ENCODE measurements around the gene NDUFS6.
"Not testable (repeated sequence)": the region's sequence is repeated elsewhere in the genome, so short reads cannot be mapped to it uniquely, and the experiment has no call there.

NDUFS6 gene

DNA sequence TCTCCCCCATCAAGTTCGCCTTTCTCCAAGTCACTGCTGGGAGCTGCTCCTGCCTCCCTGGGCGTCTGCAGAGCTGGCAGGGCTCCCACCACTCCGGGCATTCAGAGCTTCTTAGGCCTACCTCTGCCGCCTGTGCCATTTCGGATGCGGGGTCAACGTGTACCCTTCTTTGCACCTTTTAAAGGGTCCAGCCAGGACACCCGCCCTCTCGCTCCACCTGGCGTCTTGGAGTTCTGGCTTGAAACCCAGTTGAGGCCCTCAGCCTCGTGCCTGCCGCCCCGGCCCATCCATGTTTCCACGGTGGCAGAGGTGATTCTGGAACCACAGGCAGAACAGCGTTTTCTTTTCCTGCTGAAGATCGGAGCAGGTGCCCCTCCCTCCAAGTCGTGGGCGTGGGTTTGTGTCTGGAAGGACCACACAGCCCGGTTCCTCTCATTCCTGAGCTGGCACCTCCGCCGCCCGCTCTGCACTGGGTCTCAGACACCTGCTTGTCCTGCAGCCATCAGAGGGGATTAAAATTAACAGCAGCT, 32.9 kb downstream of the NDUFS6 start:
- no peak for DNase-seq (ENCODE audit: low read depth)

DNA sequence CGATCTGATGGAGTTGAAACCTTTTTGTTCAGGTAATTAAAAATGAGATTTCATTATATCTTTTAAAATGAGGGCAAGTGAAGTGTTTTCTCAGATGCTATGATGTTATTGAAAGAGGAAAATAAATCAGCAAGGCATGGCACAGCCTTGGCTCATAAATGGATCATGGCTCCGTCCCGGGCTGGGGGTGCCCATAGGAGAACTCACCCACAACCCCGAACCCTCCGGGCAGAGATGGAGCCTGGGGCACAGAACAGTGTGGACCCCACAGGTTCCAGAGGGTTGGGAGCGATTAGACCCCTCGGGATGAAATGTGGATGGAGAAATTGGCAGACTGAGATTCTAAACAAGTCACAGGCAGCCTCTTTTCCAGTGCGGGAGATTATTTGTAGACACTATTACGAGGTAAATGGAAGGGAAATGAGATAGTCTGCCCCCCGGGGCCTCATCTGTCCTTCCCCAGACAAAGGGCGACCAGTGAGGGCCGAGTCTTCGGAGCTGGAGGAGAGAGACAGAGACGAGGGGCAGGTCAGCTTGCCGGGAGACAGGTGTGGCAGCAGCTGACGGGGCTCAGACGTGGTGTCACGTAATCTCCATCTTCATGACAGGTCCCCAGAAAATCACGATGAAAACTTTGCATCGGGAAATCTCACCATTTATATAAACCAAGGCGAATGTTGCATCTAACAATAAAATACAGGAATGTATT, 33.7 kb downstream of the NDUFS6 start:
- DNase-seq (ENCODE audit: low read depth): no peak

DNA sequence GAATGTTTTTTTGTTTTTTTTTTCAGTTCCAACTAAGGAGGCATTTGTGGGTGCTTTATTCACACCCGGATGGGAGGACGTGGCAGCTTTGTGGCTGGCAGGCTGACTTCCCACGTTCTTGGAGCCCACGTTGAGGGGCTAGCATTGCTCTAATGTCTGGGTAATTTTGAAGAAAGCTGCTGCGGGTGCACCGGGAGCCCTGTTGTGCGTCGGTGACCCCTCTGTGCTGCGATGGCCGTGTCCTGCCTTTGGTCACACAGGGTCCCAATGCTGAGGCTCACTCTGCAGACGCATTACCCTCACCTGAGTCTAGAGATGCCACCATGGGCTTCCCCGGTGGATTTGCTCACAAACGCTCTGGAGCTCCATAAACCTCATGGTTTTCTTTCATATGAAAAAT, 34.2 kb downstream of the NDUFS6 start:
- no peak for DNase-seq (ENCODE audit: low read depth)

DNA sequence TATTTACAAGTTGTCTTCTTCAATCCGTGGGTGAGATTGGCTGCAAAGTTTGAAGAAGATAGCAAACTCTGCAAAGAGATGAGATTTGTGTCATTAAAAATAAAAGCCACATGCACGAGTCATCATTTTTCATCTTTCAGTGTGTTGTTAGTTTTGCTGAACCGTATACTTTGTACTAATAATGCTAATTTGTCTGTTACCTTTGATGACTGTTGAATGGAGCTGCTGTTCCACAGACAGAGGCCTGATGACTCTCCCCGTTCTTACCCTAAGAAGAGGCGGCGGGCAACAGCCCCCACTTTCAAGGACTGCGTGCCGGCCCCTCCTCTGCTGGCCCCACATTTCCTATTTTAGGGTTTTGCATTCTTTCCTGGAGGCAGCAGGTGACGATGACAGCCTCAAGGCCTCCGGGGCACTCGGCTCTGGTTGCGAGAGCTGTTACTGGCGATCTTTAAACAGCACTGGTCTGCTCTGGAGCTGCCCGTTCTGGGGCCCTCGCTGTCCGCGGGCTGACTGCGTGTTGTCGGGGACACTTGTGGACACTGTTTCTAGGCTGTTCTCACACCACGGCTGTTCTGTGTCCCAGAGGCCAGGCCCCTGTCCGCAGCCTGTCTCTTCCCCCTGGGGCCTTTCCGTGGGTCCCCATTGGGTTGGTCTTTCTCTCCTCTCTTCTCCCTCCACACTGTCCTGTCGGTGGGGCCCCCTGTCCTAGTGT, 35.1 kb downstream of the NDUFS6 start:
- no peak for DNase-seq (ENCODE audit: low read depth)

DNA sequence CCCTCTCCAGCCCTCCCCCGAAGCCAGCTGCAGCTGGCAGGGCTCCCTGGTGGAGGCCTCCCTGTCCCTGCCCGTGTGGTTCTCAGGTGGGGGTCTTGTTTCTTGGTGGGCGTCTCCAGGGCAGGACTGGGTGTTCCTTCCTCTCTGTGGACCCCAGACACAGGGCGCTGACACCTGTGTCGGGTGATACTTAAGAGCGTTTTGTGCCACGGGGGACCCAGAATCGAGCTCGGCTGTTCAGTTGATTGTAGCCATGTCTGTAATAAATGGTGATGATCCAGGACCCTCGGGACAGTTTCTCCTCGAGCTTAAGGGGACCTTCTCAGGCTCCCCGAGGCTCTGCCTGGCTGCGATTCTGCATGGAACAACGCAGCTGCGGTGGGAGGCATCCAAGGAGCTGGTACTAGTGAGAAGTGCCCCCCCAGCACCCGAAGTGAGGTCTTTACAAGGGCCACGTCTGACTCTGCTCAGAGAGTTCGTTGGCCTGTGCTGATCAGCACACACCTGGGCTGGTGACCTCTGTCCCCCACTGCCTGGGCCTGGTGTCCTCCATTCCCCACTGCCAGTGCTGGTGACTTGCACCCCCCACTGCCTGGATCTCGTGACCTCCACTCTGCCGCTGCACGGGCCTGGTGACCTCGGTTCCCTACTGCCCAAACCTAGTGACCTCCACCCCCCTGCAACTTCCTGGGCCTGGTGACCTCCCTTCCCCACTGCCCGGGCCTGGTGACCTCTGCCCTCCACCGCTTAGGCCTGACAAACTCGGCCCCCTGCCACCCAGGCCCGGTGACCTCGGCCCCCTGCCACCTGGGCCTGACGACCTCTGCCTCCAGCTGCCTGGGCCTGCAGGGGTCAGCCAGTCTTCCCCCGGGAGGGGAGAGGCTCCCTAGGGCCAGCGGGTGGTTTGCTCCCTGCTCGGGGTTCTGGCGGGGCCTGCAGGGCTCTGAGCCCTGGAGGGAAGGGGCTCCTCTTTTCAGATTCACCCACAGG, 36.0 kb downstream of the NDUFS6 start:
- no peak for DNase-seq (ENCODE audit: low read depth)

DNA sequence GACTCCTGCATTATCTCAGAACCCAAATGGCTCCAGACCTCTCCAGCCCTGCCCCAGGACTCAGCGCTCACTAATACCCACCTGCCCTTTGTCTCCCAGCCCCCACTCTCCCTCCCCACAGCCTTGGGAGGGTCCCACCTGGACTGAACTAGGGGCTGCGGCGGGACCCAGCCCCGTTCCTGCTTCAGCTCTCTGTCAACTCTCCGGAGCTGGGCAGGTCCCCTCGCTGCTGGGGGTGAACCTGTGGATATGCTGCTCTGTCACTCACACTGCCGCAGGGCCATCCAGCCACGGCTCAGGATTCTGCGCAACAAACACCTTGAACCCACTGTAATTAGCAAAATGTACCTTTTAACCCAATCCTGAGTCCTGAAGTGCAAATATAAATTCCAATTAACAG, 36.8 kb downstream of the NDUFS6 start:
- no peak for DNase-seq (ENCODE audit: low read depth)

DNA sequence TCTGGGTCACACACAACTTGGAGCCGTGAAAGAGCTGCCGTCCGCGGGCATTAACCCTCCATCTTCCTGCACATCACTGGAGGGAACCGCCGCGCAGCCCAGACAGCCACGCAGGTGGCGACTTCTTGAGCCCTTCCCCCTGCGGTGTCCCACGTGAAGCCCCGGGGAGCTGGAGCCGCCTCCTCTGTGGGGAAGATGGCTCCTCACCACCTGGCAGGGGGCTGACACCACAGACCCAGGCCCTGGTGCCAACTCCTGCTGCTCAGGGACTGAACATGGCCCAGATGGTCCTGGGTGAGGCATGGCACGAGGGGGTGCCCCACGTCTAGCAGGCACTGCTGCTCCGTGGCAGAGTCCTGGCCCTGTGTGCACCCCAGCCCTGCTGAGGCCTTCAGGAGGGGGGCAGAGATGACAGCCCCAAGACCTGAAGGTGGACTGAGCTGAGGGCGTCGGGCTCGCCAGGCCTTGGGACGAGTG, 38.9 kb downstream of the NDUFS6 start:
- DNase-seq (ENCODE audit: low read depth): no peak

DNA sequence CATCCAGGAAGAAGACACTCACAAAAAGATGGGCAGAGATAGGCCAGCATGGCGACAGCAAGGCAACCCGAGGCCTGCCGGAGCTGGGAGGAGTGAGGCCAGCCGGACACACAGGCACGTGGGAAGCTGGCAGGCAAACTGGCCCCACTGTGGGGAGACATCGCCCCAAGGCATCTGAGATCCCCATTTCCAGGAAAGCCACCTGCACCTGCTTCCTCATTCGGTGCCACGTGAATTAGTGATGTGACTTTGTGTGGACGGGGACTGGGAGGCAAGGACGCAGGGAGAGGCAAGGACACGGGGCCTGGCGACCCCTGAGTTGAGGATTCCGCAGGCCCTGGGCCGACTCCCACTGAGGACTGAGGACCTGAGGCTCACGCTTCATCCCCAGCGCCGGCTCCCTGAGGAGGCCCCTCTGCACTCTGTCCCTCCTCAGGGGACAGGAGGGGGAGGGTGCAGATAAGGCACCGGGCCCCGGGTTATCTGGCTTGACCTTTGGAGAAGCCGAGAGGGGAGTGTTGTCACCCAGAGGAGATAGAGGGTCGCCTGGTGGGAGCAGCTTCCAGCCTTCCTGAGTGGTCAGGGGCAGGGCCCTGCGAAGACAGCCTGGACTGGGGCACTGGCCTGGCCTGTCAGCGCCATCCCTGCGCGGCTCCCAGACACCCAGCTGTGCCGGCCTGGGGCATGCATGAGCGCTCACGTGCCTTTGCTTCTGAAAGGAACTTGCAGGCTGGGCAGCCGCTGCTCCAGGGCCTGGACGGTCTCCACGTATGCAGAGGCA, 39.7 kb downstream of the NDUFS6 start:
- no peak for DNase-seq (ENCODE audit: low read depth)

DNA sequence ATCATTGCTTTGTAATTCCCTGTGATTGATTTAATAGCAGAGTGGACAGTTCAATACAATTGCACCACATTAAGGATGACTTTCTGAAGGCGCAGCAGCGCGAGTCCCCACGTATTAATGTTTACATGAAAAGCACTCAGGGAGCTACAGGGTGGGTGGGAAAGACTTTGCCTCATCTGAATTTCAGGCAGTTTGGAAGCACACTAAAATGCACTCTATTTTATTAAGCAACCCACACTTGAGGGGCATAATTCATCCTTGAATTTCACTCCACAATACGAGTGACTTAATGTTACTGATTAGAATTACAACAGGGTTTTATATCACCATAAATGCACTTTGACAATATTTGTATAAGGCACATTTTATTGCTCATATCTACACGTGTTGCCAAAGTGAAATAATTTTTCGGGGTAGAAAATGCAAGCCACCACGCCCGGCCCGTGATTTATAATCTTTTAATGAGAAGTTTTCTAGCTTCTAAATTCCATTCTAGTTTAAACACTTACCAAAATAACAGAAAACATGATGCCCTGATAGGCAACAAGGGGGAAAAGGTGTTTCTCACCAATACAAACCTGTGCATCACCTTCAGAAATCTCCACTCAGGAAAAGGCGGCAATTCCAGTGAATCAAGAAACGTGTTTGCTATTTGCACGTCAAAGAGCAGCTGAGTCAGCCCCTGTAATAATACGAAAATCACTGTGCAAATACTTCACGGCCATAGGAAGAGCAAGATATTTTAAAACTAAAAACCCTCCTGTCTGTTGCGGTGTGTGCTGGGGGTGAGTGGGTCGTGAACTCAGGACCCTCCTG, 41.0 kb downstream of the NDUFS6 start:
- DNase-seq (ENCODE audit: low read depth): no peak

DNA sequence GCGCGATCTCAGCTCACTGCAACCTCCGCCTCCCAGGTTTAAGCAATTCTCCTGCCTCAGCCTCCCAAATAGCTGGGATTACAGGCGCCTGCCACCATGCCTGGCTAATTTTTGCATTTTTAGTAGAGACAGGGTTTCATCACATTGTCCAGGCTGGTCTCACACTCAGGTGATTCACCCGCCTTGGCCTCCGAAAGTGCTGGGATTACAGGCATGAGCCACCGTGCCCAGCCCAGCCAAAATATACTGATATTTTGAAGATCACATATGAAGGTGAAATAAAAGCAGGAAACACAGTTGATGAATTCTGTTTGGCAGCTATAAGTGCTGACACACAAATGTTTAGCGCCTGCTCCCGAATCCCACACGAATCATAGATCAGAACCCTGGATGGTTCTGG, 42.6 kb downstream of the NDUFS6 start:
- DNase-seq (ENCODE audit: low read depth): not testable (repeated sequence)

DNA sequence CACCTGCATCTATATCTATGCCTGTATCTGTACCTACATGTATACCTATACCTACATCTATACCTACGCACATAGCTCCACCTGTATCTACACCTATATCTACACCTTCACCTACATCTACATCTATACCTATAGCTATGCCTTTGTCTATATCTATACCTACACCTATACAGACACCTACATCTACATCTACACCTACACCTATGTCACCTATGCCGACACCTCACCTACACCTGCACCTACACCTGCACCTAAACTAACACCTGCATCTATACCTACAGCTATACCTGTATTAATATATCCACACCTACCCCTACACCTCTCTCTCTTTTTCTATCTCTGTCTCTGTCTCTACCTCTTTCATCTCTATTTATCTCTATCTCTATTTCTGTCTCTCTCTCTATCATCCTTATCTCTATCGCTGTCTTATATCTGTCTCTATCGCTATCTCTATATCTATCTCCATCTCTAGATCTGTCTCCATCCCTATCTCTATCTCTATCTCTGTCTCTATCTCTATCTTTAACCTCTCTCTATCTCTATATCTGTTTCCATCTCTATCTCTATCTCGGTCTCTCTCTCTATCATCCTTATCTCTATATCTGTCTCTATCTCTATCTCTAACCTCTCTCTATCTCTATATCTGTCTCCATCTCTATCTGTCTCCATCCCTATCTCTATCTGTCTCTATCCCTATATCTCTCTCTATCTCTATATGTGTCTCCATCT, 43.7 kb downstream of the NDUFS6 start:
- DNase-seq (ENCODE audit: low read depth): no peak

DNA sequence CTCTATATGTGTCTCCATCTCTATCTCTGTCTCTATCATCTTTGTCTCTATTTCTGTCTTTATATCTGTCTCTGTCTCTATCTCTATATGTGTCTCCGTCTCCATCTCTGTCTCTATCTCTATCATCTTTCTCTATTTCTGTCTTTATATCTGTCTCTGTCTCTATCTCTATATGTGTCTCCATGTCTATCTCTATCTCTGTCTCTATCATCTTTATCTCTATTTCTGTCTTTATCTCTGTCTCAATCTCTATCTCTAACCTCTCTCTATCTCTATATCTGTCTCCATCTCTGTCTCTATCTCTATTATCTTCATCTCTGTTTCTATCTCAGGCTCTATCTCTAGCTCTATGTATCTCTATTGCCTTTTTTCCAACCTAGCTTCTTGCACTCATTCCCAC, 44.5 kb downstream of the NDUFS6 start:
- no peak for DNase-seq (ENCODE audit: low read depth)

DNA sequence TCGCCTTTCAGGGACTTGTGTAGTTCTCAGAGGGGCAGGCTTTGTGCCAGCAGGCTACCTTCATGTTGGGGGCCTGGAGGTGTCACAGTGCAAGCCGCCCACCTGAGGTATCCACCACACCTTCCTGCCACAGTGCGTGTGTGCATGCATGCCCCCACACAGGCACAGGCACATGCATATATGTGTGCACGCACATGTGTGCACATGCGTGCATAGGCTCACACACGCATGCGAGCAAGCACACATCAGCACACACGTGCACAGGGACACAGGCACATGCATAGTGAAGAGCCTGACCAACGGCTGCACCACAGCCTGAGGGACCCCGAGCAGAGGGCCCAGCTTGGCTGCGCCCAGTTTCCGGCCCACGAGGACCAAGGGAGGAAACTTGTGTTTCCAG, 45.4 kb downstream of the NDUFS6 start:
- DNase-seq (ENCODE audit: low read depth): no peak

DNA sequence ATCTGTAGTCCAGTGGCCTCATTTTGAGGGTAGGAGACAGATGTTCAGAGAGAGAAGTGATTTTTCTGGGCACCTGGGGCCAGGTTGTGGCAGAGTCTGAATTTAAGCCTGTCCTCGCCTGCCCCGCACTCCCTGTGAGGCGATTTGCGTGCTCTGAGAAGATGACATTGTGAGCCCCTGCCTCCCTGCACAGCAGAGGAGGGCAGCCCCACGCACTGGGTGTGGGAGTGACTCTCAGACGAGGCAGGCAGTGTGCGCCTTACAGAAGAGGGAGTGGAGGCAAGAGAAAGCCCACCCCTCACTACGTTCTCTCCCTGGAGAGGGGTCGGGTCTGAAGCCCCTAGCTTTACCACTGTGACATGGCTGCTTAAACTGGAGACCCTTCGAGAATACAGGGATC, 45.8 kb downstream of the NDUFS6 start:
- no peak for DNase-seq (ENCODE audit: low read depth)

DNA sequence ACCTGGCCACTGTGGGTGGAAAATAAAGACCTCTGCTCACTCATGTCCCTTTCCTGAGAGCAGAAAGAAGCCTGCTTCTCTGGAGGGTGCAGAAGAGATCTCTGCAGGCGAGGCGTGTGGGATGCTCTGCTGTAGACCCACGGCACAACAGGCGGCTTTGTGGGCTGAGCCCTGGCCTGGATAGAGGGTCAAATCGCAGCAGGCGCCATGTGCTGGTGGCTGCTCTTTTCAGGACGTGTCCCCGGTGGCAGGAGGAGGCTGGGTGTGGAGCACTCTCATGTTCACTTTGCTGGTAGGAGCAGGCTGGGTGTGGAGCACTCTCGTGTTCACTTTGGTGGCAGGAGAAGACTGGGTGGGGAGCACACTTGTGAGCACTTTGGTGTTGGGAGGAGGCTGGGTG, 46.4 kb downstream of the NDUFS6 start:
- no peak for DNase-seq (ENCODE audit: low read depth)

DNA sequence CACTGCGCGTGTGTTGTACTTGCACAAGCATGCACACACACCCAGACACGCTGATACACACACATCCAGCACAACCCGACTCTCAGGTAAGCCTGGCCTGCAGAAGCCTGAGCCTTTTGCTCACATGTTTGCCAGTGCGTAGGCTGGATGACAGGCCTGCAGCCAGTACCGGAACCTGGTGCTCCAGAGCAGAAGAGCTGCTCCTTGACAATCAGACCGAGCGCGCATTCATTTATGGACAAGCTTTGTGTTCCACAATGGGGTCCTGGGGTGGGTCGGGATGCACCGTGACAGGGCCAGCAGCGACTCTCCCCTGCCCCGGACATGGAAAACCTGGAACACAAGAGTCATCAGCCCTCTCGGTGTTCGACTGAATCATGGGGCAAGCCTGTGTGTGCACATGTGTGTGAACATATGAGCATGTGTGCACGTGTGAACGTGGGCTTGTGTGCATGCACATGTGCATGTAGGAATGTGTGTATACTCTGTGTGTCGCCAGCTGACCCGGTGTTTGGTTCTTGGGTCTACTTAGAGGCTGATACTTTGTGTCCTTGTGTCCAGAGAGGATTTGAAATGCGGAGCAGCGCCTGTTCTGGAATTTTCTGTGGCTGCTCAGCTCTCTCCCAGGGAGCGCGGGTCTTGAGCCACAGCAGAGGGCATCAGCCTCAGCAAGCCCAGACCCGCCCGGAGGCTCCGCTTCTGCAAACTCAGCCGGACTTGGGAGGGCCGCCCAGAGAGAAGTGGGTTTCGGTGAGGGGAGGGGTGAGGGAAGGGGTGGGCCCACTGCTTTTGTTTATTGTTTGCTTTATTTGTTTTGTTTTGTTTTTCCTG, 49.3 kb downstream of the NDUFS6 start:
- DNase-seq (ENCODE audit: low read depth): no peak

DNA sequence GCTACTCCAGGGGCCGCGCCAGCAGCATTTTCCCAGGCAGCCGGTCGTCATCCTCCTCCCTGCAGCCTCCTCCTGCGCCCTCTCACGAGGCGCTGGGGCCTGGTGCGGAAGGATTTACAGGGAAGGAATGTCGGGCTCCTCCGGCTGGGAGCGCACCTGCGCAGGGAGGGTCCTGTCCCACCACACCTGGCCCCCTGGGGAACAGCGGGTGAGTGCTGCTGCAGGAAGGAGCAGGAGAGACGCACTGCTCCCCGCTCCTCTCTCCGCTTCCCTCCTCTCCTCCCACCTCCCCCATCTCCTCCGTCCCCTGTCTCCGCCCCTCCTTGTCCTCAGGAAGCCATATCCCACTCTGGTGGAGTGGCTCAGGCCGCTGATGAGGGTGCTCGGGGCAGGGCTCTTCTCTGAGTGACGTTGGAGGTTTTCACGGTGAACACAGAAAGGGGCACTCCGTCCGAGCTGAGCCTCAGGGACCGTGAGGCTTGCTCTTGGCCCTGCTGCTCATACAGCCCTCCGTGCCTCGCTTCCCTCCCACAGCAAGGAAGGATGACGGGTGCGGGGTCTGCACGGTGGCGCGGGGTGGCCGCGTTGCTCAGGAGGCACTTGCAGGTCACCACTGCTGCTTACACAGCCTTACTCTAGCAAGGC, 50.2 kb downstream of the NDUFS6 start:
- no peak for DNase-seq (ENCODE audit: low read depth)

DNA sequence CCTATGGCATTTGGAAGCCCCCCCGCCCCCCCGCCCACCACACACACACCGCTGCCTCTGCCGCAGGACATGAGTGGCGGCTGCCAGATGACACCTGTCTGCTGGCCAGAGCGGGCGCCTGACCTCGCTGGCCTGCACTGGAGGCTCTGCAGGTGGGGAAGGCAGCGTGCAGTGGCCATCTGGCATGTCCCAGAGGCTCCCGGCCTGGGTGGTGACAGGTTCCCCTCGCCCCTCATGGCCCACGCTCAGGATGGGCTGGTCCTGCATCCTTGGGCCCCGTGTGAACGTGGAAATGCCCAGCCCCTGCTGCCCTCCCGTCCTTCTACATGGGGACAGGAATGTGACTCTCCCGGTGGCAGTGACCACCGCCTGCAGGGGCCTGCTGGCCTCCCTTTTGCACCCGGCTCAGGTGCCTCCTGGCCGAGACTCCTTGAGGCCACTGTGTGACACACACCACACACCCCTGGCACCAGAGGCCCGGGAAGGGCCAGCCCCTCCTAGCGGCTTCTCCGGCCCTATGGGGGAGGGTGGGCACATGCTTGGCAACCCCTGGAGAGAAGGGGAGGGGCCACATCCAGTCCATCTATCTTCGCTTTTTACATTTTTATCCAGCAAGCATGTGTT, 51.2 kb downstream of the NDUFS6 start:
- no peak for DNase-seq (ENCODE audit: low read depth)

Measured in activated gamma-delta T cell treated with anti-CD3 and anti-CD28 coated beads, Interleukin-2, amount 50 U/mL, for 16 hours (primary cell).